Nephron progenitor cell (in vitro differentiated cells): ENCODE results near the gene ANGPTL4.

Experiments used
- DNase-seq: peaks from one replicate; pipeline ENCODE4 v3.0.0; 2021
- H3K27ac Mint-ChIP-seq: 2 replicates; pipeline ENCODE4 v1.8.0; 2021; ENCODE audit warnings: mild to moderate bottlenecking, moderate library complexity, mixed read lengths
- H3K27me3 Mint-ChIP-seq: 2 replicates; pipeline ENCODE4 v1.8.0; 2021; ENCODE audit warnings: mild to moderate bottlenecking, low read depth, mixed read lengths; ENCODE audit not compliant: poor library complexity
- H3K36me3 Mint-ChIP-seq: 2 replicates; pipeline ENCODE4 v1.8.0; 2021; ENCODE audit warnings: low read depth, mixed read lengths
- H3K4me1 Mint-ChIP-seq: 2 replicates; pipeline ENCODE4 v1.8.0; 2021; ENCODE audit warnings: mixed read lengths
- H3K4me3 Mint-ChIP-seq: 2 replicates; pipeline ENCODE4 v1.8.0; 2021; ENCODE audit warnings: mild to moderate bottlenecking, moderate library complexity, mixed read lengths
- H3K9me3 Mint-ChIP-seq: 2 replicates; pipeline ENCODE4 v1.8.0; 2021; ENCODE audit warnings: mild to moderate bottlenecking, moderate library complexity, mixed read lengths
- CTCF ChIP-seq: fragments of 200-600 bp; sonication (generic); IDR thresholded peaks from 2 replicates; pipeline ENCODE4 v1.5.0; 2021; ENCODE audit warnings: antibody characterized with exemption

The ANGPTL4 gene

GRCh38 chr19:8397271-8397670 is 33.3 kb downstream of the ANGPTL4 start:
- H3K27ac Mint-ChIP-seq: peak overlapping the region; percentile 99

DNA sequence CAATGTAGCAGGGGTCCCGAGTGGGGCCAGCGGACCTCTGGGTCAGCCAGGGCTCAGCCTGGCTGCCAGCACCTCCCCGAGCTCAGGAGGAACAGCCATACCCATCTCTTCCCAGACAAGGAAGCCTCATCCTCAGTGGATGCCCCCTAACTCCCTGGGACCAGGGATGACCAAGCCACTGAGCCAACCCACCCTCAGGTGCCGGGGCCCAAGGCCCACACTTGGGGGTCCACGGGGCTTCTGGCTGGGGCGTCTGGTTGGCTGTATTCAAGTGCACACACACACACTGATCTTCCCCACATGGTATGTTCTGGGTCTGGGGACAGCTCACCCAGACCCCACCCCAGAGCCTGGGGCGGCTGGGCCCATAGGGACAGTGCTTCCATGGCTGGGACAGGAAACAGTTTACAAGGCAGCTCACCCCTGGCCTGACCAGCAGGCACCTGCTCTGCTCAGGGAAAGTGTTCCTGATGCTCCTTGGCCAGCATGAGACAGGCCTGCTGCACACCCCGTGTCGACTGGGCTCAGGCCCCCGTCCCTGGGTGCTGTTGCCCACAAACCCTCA is 33.9 kb downstream of the ANGPTL4 start:
- no peak overlapping the region for H3K27ac Mint-ChIP-seq
- TF ChIP-seq CTCF: no peak
- H3K4me3 Mint-ChIP-seq: peak overlapping the region; percentile 52
- no peak for DNase-seq
- no peaks in the 10 kb centered on the region for H3K27me3 Mint-ChIP-seq
- no peaks in the 10 kb centered on the region for H3K9me3 Mint-ChIP-seq
- peaks cover 23% of the 10 kb centered on the region for H3K36me3 Mint-ChIP-seq
- H3K4me1 Mint-ChIP-seq: peaks cover 63% of the 10 kb centered on the region

More at GRCh38 chr19:8397271-8397670, 33.3 kb downstream of the ANGPTL4 start:
- TF ChIP-seq CTCF: no peak
- Mint-ChIP-seq H3K4me1 (peaks cover 68% of the 10 kb centered on the region), H3K36me3 (peaks cover 17% of the 10 kb centered on the region), H3K9me3 (no peaks in the 10 kb centered on the region), H3K27me3 (no peaks in the 10 kb centered on the region), H3K4me3 (peak overlapping the region; percentile 71)
- no peak for DNase-seq

DNA sequence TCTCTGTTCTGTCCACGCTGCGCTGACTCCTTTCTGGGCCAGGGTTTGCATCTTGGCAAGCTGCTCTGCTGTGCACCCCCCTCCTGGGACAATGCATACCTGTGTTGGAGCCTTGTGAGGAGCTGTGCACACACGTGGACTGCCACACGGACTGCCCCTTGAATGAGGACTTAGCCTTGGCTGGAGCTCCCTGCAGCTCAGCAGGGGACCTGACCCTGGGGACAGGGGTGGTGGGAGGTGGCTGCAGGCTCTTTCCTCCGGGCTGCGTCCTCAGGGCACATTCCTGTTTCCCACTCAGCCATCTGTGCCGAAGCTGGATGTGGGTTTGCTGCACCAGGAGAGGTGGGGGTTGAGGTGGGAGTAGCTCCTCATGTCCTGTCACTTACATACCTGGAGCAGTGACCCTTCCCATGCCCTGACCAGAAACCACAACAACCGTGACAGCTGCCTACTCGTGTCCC is 34.4 kb downstream of the ANGPTL4 start:
- peak overlapping the region; percentile 52 for H3K4me3 Mint-ChIP-seq
- no peak overlapping the region for H3K27ac Mint-ChIP-seq
- DNase-seq: peak; percentile 58
- H3K4me1 Mint-ChIP-seq: peaks cover 57% of the 10 kb centered on the region
- TF ChIP-seq CTCF: no peak
- H3K9me3 Mint-ChIP-seq: no peaks in the 10 kb centered on the region
- peaks cover 25% of the 10 kb centered on the region for H3K36me3 Mint-ChIP-seq
- no peaks in the 10 kb centered on the region for H3K27me3 Mint-ChIP-seq

DNA sequence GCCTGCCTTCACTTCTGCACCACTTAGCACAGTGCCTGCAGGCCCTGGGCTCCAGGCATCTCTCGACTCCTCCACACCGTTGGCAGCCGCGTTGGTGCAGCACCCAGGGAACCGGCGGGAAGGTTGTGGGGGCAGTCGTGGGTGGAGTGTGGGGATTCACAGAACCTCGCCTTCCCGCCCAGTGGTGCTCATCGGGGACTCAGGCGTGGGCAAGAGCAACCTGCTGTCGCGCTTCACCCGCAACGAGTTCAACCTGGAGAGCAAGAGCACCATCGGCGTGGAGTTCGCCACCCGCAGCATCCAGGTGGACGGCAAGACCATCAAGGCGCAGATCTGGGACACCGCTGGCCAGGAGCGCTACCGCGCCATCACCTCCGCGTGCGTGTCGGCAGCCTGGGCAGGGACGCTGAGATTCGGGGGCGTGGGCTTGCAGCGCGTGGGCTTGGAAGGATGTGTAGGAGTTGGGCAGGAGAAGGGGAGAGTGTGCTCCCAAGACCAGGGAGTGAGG is 35.8 kb downstream of the ANGPTL4 start:
- Mint-ChIP-seq H3K4me1 (peaks cover 51% of the 10 kb centered on the region), H3K27me3 (no peaks in the 10 kb centered on the region), H3K9me3 (no peaks in the 10 kb centered on the region), H3K4me3 (no peak overlapping the region), H3K27ac (peak overlapping the region; percentile 75), H3K36me3 (peaks cover 29% of the 10 kb centered on the region)
- no peak for DNase-seq
- TF ChIP-seq CTCF: no peak

DNA sequence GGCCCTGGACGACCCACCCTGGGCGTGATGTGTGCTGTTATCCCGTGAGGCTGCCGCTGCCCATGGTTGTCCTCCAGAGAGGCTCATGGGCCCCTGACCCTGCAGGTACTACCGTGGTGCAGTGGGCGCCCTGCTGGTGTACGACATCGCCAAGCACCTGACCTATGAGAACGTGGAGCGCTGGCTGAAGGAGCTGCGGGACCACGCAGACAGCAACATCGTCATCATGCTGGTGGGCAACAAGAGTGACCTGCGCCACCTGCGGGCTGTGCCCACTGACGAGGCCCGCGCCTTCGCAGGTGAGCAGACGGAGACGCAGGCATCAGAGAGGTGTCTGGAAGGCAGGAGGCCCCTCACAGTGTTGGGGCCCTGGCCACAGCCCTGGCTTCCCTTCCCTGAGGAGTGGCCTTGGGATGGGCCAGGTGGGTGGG is 38.0 kb downstream of the ANGPTL4 start:
- no peak for TF ChIP-seq CTCF
- Mint-ChIP-seq H3K4me1 (peaks cover 44% of the 10 kb centered on the region), H3K27ac (no peak overlapping the region), H3K9me3 (no peaks in the 10 kb centered on the region), H3K4me3 (no peak overlapping the region), H3K27me3 (no peaks in the 10 kb centered on the region), H3K36me3 (peaks cover 35% of the 10 kb centered on the region)
- DNase-seq: no peak
